ENCODE results near the gene RNF187. TPM values are rescaled to one million over a fixed set of nuclear protein-coding genes. Genes with fewer than 3 reads are reported as not detected.

RNF187 gene
- total RNA-seq, 1 experiment from 2014 or later, result 143 TPM

- Histone ChIP-seq H3K27me3 (ENCODE audit: control insufficient read depth, insufficient read depth, low read length) (no peaks in the 10 kb centered on the region), H3K27ac (ENCODE audit: low read length) (no peak overlapping the region), H3K4me1 (ENCODE audit: control insufficient read depth, insufficient read depth, low read length) (peaks cover 10% of the 10 kb centered on the region), H3K36me3 (ENCODE audit: control insufficient read depth, insufficient read depth, low read length) (peaks cover 2% of the 10 kb centered on the region), H3K9me3 (ENCODE audit: control insufficient read depth, insufficient read depth, low read depth, low read length) (no peaks in the 10 kb centered on the region), H3K4me3 (ENCODE audit: low read depth in 2 of 2, low read length in 2 of 2) (no peak overlapping the region)
- ChIA-PET CTCF (no interaction called here), POLR2A (no interaction called here)
- no TSS peak for BruUV-seq (replicated peaks)
- intact Hi-C loops (cut with micrococcal nuclease; ENCODE audit: unreplicated experiment), result no loop called here
- no peak for DNase-seq (ENCODE audit: low read depth, low spot score)
- TF ChIP-seq, protein P1, sequence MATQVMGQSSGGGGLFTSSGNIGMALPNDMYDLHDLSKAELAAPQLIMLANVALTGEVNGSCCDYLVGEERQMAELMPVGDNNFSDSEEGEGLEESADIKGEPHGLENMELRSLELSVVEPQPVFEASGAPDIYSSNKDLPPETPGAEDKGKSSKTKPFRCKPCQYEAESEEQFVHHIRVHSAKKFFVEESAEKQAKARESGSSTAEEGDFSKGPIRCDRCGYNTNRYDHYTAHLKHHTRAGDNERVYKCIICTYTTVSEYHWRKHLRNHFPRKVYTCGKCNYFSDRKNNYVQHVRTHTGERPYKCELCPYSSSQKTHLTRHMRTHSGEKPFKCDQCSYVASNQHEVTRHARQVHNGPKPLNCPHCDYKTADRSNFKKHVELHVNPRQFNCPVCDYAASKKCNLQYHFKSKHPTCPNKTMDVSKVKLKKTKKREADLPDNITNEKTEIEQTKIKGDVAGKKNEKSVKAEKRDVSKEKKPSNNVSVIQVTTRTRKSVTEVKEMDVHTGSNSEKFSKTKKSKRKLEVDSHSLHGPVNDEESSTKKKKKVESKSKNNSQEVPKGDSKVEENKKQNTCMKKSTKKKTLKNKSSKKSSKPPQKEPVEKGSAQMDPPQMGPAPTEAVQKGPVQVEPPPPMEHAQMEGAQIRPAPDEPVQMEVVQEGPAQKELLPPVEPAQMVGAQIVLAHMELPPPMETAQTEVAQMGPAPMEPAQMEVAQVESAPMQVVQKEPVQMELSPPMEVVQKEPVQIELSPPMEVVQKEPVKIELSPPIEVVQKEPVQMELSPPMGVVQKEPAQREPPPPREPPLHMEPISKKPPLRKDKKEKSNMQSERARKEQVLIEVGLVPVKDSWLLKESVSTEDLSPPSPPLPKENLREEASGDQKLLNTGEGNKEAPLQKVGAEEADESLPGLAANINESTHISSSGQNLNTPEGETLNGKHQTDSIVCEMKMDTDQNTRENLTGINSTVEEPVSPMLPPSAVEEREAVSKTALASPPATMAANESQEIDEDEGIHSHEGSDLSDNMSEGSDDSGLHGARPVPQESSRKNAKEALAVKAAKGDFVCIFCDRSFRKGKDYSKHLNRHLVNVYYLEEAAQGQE (IDR thresholded peaks at IDR 0.05; ENCODE audit: insufficient read depth in 1 of 2, low read depth in 2 of 2, low read length in 1 of 2), result no peak
- no peak for TF ChIP-seq POLR2AphosphoS5 (IDR thresholded peaks at IDR 0.05; ENCODE audit: low read depth, low read length)
- TF ChIP-seq CTCF (IDR thresholded peaks at IDR 0.05), result no peak
- TF ChIP-seq SIN3A (IDR thresholded peaks at IDR 0.05; ENCODE audit: borderline replicate concordance, insufficient read depth, low read depth, low read length), result no peak
- TF ChIP-seq TCF7L2 (IDR thresholded peaks at IDR 0.05; ENCODE audit: low read depth, low read length), result no peak
- in situ Hi-C loops (cut with HindIII; ENCODE audit: low pct_unique_long_range_greater_than_20kb, low sequenced_read_pairs), result no loop called here
- no peak; the same call in 1 of the 2 replicates for ATAC-seq
Measured at GRCh38 chr1:228493141-228494043, 6.2 kb downstream of the RNF187 start.

DNA sequence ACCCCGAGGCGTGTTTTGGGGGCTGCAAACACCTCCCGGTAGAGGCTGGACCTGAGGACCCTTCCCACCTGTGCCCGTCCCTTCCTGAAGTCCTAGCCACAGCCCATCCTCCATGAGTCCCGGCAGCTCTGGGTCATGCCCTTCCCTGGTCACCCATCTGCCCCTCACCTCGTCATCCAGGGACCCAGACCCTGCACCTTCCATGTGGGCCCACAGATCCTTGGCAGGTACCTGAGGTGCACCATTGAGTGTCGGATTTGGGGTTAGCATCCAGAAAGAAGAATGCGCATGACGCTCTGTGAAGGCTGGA is 6.8 kb downstream of the RNF187 start:
- Histone ChIP-seq H3K4me1 (ENCODE audit: control insufficient read depth, insufficient read depth, low read length) (0 out of 2 replicates have a peak, but pooled peaks cover 4% of the 10 kb centered on the region), H3K36me3 (ENCODE audit: control insufficient read depth, insufficient read depth, low read length) (peaks cover 2% of the 10 kb centered on the region), H3K27ac (ENCODE audit: low read length) (no peak overlapping the region), H3K9me3 (ENCODE audit: control insufficient read depth, insufficient read depth, low read depth, low read length) (no peaks in the 10 kb centered on the region), H3K4me3 (ENCODE audit: low read depth in 2 of 2, low read length in 2 of 2) (no peak overlapping the region), H3K27me3 (ENCODE audit: control insufficient read depth, insufficient read depth, low read length) (no peaks in the 10 kb centered on the region)
- CTCF ChIA-PET, result no interaction called here
- POLR2A ChIA-PET, result interaction anchor here (0.5 kb wide), 1 partner anchor 284 kb away, joined by 3 read pairs; no protein-coding TSS in a partner anchor
- in situ Hi-C loops (cut with HindIII; ENCODE audit: low pct_unique_long_range_greater_than_20kb, low sequenced_read_pairs), result no loop called here
- no TSS peak for BruUV-seq (replicated peaks)
- intact Hi-C loops (cut with micrococcal nuclease; ENCODE audit: unreplicated experiment), result no loop called here
- no peak for ATAC-seq
- TF ChIP-seq TCF7L2 (IDR thresholded peaks at IDR 0.05; ENCODE audit: low read depth, low read length), result no peak
- no peak for TF ChIP-seq POLR2AphosphoS5 (IDR thresholded peaks at IDR 0.05; ENCODE audit: low read depth, low read length)
- no peak for TF ChIP-seq CTCF (IDR thresholded peaks at IDR 0.05)
- TF ChIP-seq, protein P1 (IDR thresholded peaks at IDR 0.05; ENCODE audit: insufficient read depth in 1 of 2, low read depth in 2 of 2, low read length in 1 of 2), result no peak
- no peak for TF ChIP-seq SIN3A (IDR thresholded peaks at IDR 0.05; ENCODE audit: borderline replicate concordance, insufficient read depth, low read depth, low read length)
- no peak for DNase-seq (ENCODE audit: low read depth, low spot score)

Data from Panc1 (cell line).